Skin of body (tissue), 2 donors: Measurements from ENCODE around the gene ADARB2. TPM values are rescaled to one million over a fixed set of nuclear protein-coding genes. Genes with fewer than 3 reads are reported as not detected.
"Not testable (repeated sequence)": the region's sequence is repeated elsewhere in the genome, so short reads cannot be mapped to it uniquely, and the experiment has no call there.

Experiments
- DNase-seq: peaks from one replicate; lab custom pipeline; 2025; lab: John Stamatoyannopoulos, UW
- total RNA-seq: library from RNA; depleted of rRNA; stranded (reverse); fragments of >200 nt; gene quantifications from one replicate; pipeline ENCODE4 v1.2.3, GENCODE V29; 2014

ADARB2 gene
- total RNA-seq, 1 donor from 2014 or later = 0.10 TPM

GRCh38 chr10:1272777-1273161 is 464.6 kb downstream of the ADARB2 start:
- no peak for DNase-seq

- DNase-seq = no peak
These were observed 465.1 kb downstream of the ADARB2 start for GRCh38 chr10:1272079-1272776.

- DNase-seq = no peak
These were observed 466.4 kb downstream of the ADARB2 start for GRCh38 chr10:1270906-1271305.

- no peak for DNase-seq
These were observed 466.8 kb downstream of the ADARB2 start for GRCh38 chr10:1270490-1270889.

- DNase-seq = no peak
These were observed 468.5 kb downstream of the ADARB2 start for GRCh38 chr10:1268831-1269230.

- DNase-seq = no peak
These were observed 469.8 kb downstream of the ADARB2 start for GRCh38 chr10:1267568-1267967.

- DNase-seq = no peak
These were observed 470.2 kb downstream of the ADARB2 start for GRCh38 chr10:1267148-1267547.

GRCh38 chr10:1266033-1266802 is 471.1 kb downstream of the ADARB2 start:
- no peak for DNase-seq

- no peak for DNase-seq
These were observed 473.3 kb downstream of the ADARB2 start for GRCh38 chr10:1264001-1264400.

- no peak for DNase-seq
These were observed 480.1 kb downstream of the ADARB2 start for GRCh38 chr10:1257274-1257673.

GRCh38 chr10:1256432-1256725 is 480.9 kb downstream of the ADARB2 start:
- DNase-seq = no peak

- no peak for DNase-seq
These were observed 481.5 kb downstream of the ADARB2 start for GRCh38 chr10:1255600-1256431.

- DNase-seq = no peak
These were observed 482.2 kb downstream of the ADARB2 start for GRCh38 chr10:1255118-1255517.

- DNase-seq = no peak
These were observed 483.6 kb downstream of the ADARB2 start for GRCh38 chr10:1253523-1254353.

GRCh38 chr10:1251769-1252168 is 485.6 kb downstream of the ADARB2 start:
- DNase-seq = no peak

- no peak for DNase-seq
These were observed 488.0 kb downstream of the ADARB2 start for GRCh38 chr10:1249142-1249920.

GRCh38 chr10:1248262-1248630 is 489.1 kb downstream of the ADARB2 start:
- DNase-seq = not testable (repeated sequence)

- DNase-seq = no peak
These were observed 489.6 kb downstream of the ADARB2 start for GRCh38 chr10:1247598-1248261.

- no peak for DNase-seq
These were observed 492.8 kb downstream of the ADARB2 start for GRCh38 chr10:1244493-1244892.
